ENCODE data around the gene FANCC.
A peak's percentile ranks its signal among the peaks of the same experiment; 100 is the strongest.
"Not testable (repeated sequence)": the region's sequence is repeated elsewhere in the genome, so short reads cannot be mapped to it uniquely, and the experiment has no call there.

The FANCC gene

GRCh38 chr9:95327239-95327865, 9.8 kb upstream of the FANCC start:
- no peak for DNase-seq

- no peak for DNase-seq
These were observed 7.7 kb upstream of the FANCC start for GRCh38 chr9:95325221-95325620.

- DNase-seq: no peak
These were observed 343 bp upstream of the FANCC start for GRCh38 chr9:95317893-95318211.

GRCh38 chr9:95316794-95317118, 753 bp downstream of the FANCC start:
- DNase-seq: peak; percentile 57

- DNase-seq: no peak
These were observed 1.2 kb downstream of the FANCC start for GRCh38 chr9:95316274-95316673.

- no peak for DNase-seq
These were observed 2.3 kb downstream of the FANCC start for GRCh38 chr9:95315108-95315746.

GRCh38 chr9:95313010-95313498, 4.5 kb downstream of the FANCC start:
- no peak for DNase-seq

GRCh38 chr9:95311961-95312360, 5.5 kb downstream of the FANCC start:
- no peak for DNase-seq

- DNase-seq: no peak
These were observed 10.0 kb downstream of the FANCC start for GRCh38 chr9:95307538-95307937.

GRCh38 chr9:95306819-95307218, 10.7 kb downstream of the FANCC start:
- no peak for DNase-seq

GRCh38 chr9:95305770-95306492, 11.6 kb downstream of the FANCC start:
- no peak for DNase-seq

GRCh38 chr9:95302479-95302878, 15.0 kb downstream of the FANCC start:
- no peak for DNase-seq

- no peak for DNase-seq
These were observed 19.7 kb downstream of the FANCC start for GRCh38 chr9:95297760-95298159.

- no peak for DNase-seq
These were observed 20.2 kb downstream of the FANCC start for GRCh38 chr9:95297316-95297715.

GRCh38 chr9:95296761-95297160, 20.7 kb downstream of the FANCC start:
- no peak for DNase-seq

- DNase-seq: not testable (repeated sequence)
These were observed 24.2 kb downstream of the FANCC start for GRCh38 chr9:95293296-95293695.

- no peak for DNase-seq
These were observed 25.3 kb downstream of the FANCC start for GRCh38 chr9:95292226-95292625.

- DNase-seq: no peak
These were observed 31.4 kb downstream of the FANCC start for GRCh38 chr9:95286151-95286550.

GRCh38 chr9:95285307-95285706, 32.2 kb downstream of the FANCC start:
- DNase-seq: no peak

- no peak for DNase-seq
These were observed 33.1 kb downstream of the FANCC start for GRCh38 chr9:95284162-95285080.

- DNase-seq: no peak
These were observed 33.8 kb downstream of the FANCC start for GRCh38 chr9:95283673-95284072.

GRCh38 chr9:95282332-95282731, 35.2 kb downstream of the FANCC start:
- no peak for DNase-seq

- no peak for DNase-seq
These were observed 36.8 kb downstream of the FANCC start for GRCh38 chr9:95280745-95281144.

All from RPMI8226 (cell line).